A549 (cell line): ENCODE results near the gene TRIM9. TPM values are rescaled to one million over a fixed set of nuclear protein-coding genes. Genes with fewer than 3 reads are reported as not detected.

ENCODE experiments used
- ATAC-seq, 2 experiments: fragments of 200-7000 bp in 1 of 2; fragments of >200 bp in 1 of 2; cut with Nextera tagmentation in 1 of 2; cut with Tn5 transposase in 1 of 2; 3 replicates each; pipeline versions ENCODE4 v1.8.0 to v1.9.1; 2018 to 2020; ENCODE audit warnings: mild to moderate bottlenecking in 1 of 2, moderate library complexity in 1 of 2
- CTCF ChIA-PET: fragments of 300-600 bp; sonication (Branson Sonifier 250); formaldehyde crosslinking; extraction: SDS; loops from one replicate; lab custom pipeline; 2021; ENCODE audit warnings: antibody characterized with exemption, inconsistent platforms; lab: Yijun Ruan, JAX
- POLR2A ChIA-PET: fragments of 350-600 bp; formaldehyde crosslinking; extraction: SDS; loops from one replicate; lab custom pipeline; 2021; ENCODE audit warnings: antibody characterized with exemption, inconsistent platforms; lab: Yijun Ruan, JAX
- DNase-seq, 2 experiments: peaks; one replicate each; pipeline versions ENCODE4 v3.0.0 to v3.0.0-alpha.2; 2011 to 2016; ENCODE audit warnings: low read depth in 1 of 2, low spot score in 1 of 2
- FAIRE-seq: peaks from 2 replicates; lab custom pipeline; 2011; peaks lifted over from hg19 to GRCh38; lab: Jason Lieb, UNC
- H3K27ac ChIP-seq, 2 experiments: fragments of >200 bp; sonication (Bioruptor Twin); formaldehyde crosslinking; 3 replicates each; pipeline ENCODE4 v1.5.1; 2016 to 2017
- H3K4me1 ChIP-seq: fragments of >200 bp; sonication (Bioruptor Twin); formaldehyde crosslinking; 3 replicates; pipeline ENCODE4 v1.6.1; 2016
- H3K4me2 ChIP-seq: fragments of >200 bp; sonication (Bioruptor Twin); formaldehyde crosslinking; 3 replicates; pipeline ENCODE4 v1.6.1; 2016
- H3K4me3 ChIP-seq: fragments of >200 bp; sonication (Bioruptor Twin); formaldehyde crosslinking; 3 replicates; pipeline ENCODE4 v1.5.1; 2016
- H3K9me3 ChIP-seq: fragments of >200 bp; sonication (Bioruptor Twin); formaldehyde crosslinking; 3 replicates; pipeline ENCODE4 v1.6.1; 2016
- ATOH8 ChIP-seq: fragments of 250-450 bp; sonication (Bioruptor Pico); IDR thresholded peaks from 2 replicates; pipeline ENCODE4 v1.5.0; 2020; ENCODE audit warnings: low read depth, mild to moderate bottlenecking, moderate library complexity
- BCL3 ChIP-seq: fragments of >200 bp; sonication (Bioruptor Twin); formaldehyde crosslinking; IDR thresholded peaks from 3 replicates; pipeline ENCODE4 v1.6.1; 2016
- BHLHE40 ChIP-seq: IDR thresholded peaks from 2 replicates; pipeline ENCODE4 v1.6.1; 2012; ENCODE audit warnings: low read depth, low read length, inconsistent platforms
- CEBPB ChIP-seq, 2 experiments: fragments of >200 bp in 1 of 2; sonication (Bioruptor Twin) in 1 of 2; formaldehyde crosslinking in 1 of 2; IDR thresholded peaks; 2 replicates each; pipeline ENCODE4 v1.6.1; 2012 to 2016
- CHD2 ChIP-seq: fragments of 150-350 bp; IDR thresholded peaks from 2 replicates; pipeline ENCODE4 v1.6.1; 2014; ENCODE audit warnings: low read length; ENCODE audit not compliant: partially characterized antibody
- CTCF ChIP-seq: fragments of >200 bp; sonication (Bioruptor Twin); formaldehyde crosslinking; IDR thresholded peaks from 3 replicates; pipeline ENCODE4 v1.5.1; 2016
- E2F6 ChIP-seq: IDR thresholded peaks from 2 replicates; pipeline ENCODE4 v1.6.1; 2012; ENCODE audit warnings: low read depth, borderline replicate concordance
- FOXS1 ChIP-seq: fragments of 250-450 bp; sonication (Bioruptor Pico); IDR thresholded peaks from 2 replicates; pipeline ENCODE4 v1.5.0; 2020; ENCODE audit warnings: mild to moderate bottlenecking, moderate library complexity
- HMGXB4 ChIP-seq: fragments of 250-450 bp; sonication (Bioruptor Pico); IDR thresholded peaks from 2 replicates; pipeline ENCODE4 v1.5.0; 2021; ENCODE audit warnings: mild to moderate bottlenecking, moderate library complexity, borderline replicate concordance
- RAD21 ChIP-seq, 2 experiments: fragments of >200 bp in 1 of 2; sonication (Bioruptor Twin) in 1 of 2; formaldehyde crosslinking in 1 of 2; IDR thresholded peaks in 1 of 2; conservative IDR thresholded peaks in 1 of 2; 2 replicates in 1 of 2; 3 replicates in 1 of 2; pipeline ENCODE4 v1.6.1; 2012 to 2018; ENCODE audit warnings: inconsistent platforms in 1 of 2
- RARB ChIP-seq: fragments of 250-450 bp; sonication (Bioruptor Pico); IDR thresholded peaks from 2 replicates; pipeline ENCODE4 v1.8.0; 2021; ENCODE audit warnings: mild to moderate bottlenecking, moderate library complexity
- RFX5 ChIP-seq: fragments of 450-650 bp; IDR thresholded peaks from 2 replicates; pipeline ENCODE4 v1.7.1; 2014; ENCODE audit warnings: antibody characterized with exemption, mild to moderate bottlenecking, moderate library complexity
- RNF2 ChIP-seq: fragments of 200-600 bp; sonication (generic); IDR thresholded peaks from 2 replicates; pipeline ENCODE4 v1.6.1; 2016; ENCODE audit warnings: low read depth, mild to moderate bottlenecking, antibody characterized with exemption, moderate library complexity, borderline replicate concordance
- SMC3 ChIP-seq: fragments of >200 bp; sonication (Bioruptor Twin); formaldehyde crosslinking; IDR thresholded peaks from 3 replicates; pipeline ENCODE4 v1.6.1; 2018; ENCODE audit warnings: inconsistent platforms
- TFCP2L1 ChIP-seq: fragments of 250-450 bp; sonication (Bioruptor Pico); IDR thresholded peaks from 2 replicates; pipeline ENCODE4 v1.5.0; 2021; ENCODE audit warnings: mild to moderate bottlenecking
- ZNF302 ChIP-seq: fragments of 250-450 bp; sonication (Bioruptor Pico); IDR thresholded peaks from 2 replicates; pipeline ENCODE4 v1.9.0; 2021; ENCODE audit warnings: inconsistent platforms, mild to moderate bottlenecking, moderate library complexity
- WGBS: methylation state at CpG from one replicate; pipeline ENCODE4 v1.1.6; 2017; ENCODE audit errors: missing lambda C conversion rate; 5-methylcytosine and 5-hydroxymethylcytosine counted together
- polyA plus RNA-seq, 4 experiments: library from polyadenylated mRNA; depleted of rRNA in 3 of 4; stranded (reverse); fragments of >200 nt; fragmentation: RNase III in 1 of 4; extraction: RNeasy Plus Mini Kit Qiagen cat#74134 plus additional on column Dnase treatment in 1 of 4; gene quantifications; 2 replicates in 3 of 4; 3 replicates in 1 of 4; pipeline ENCODE4 v1.2.3, GENCODE V29; 2011 to 2017

Gene TRIM9
- polyA plus RNA-seq, 2 of the 4 experiments (the other 2 are of a cell fraction), result 5.4 to 21.2 TPM

- WGBS, result 0% methylated on average over 1 of the region's 1 CpG
- Histone ChIP-seq H3K4me1 (peaks cover 20% of the 10 kb centered on the region), H3K27ac (peak overlapping the region; percentile 89 to 92), H3K9me3 (no peaks in the 10 kb centered on the region), H3K4me3 (peak overlapping the region; percentile 9; the same call in 1 of the 3 replicates), H3K4me2 (peak overlapping the region; percentile 74)
- DNase-seq (peak; percentile 61 to 79), FAIRE-seq (no peak), ATAC-seq (peak; percentile 73 to 79; a peak in 5 of 6 replicates)
- ChIA-PET CTCF (interaction anchor here (0.6 to 3.4 kb wide), 38 partner anchors 9 to 825 kb away, joined by 3 to 29 read pairs (median 4); partner anchors contain the start of genes PYGL, TMX1 and TRIM9), POLR2A (interaction anchor here (0.8 to 3.2 kb wide), 9 partner anchors 10 to 395 kb away, joined by 3 to 33 read pairs (median 5); partner anchors contain the start of genes ATL1, PYGL, TMX1 and TRIM9)
- TF ChIP-seq ATOH8 (CRISPR knock-in tag) (no peak), SMC3 (peak; percentile 85), BCL3 (no peak), RFX5 (no peak), HMGXB4 (CRISPR knock-in tag) (no peak), TFCP2L1 (CRISPR knock-in tag) (no peak), RARB (no peak), CHD2 (no peak), RAD21 (conservative IDR thresholded peaks at IDR 0.05 in 1 of 2, IDR thresholded peaks at IDR 0.05 in 1 of 2) (peak; percentile 80 to 83), FOXS1 (no peak), BHLHE40 (no peak), ZNF302 (no peak), CTCF (peak; percentile 76)
These were observed 140.0 kb downstream of the TRIM9 start for GRCh38 chr14:50954811-50955372.

GRCh38 chr14:50953502-50953901 lies 141.4 kb downstream of the TRIM9 start:
- H3K9me3 ChIP-seq, result no peaks in the 10 kb centered on the region
- H3K4me1 ChIP-seq, result peaks cover 17% of the 10 kb centered on the region
- POLR2A ChIA-PET, result interaction anchor here (3.2 kb wide), 1 partner anchor 10 kb away, joined by 21 read pairs; the partner anchor contains the start of gene PYGL
- H3K27ac ChIP-seq, result no peak overlapping the region; a peak in 1 of 6 replicates
- no peak overlapping the region for H3K4me3 ChIP-seq
- CTCF ChIA-PET, result interaction anchor here (0.7 to 3.4 kb wide), 9 partner anchors 8 to 286 kb away, joined by 3 to 29 read pairs (median 4); partner anchors contain the start of genes PYGL and TMX1
- no peak for ATAC-seq
- FAIRE-seq, result no peak
- no peak for TF ChIP-seq RNF2
- no peak for TF ChIP-seq E2F6
- no peak for TF ChIP-seq CEBPB (IDR thresholded peaks at IDR 0.05)
- DNase-seq, result no peak
- WGBS, result 95% methylated on average over 1 of the region's 1 CpG
- no peak overlapping the region for H3K4me2 ChIP-seq
